ENCODE data around the gene KRT40. TPM values are rescaled to one million over a fixed set of nuclear protein-coding genes. Genes with fewer than 3 reads are reported as not detected.

Gene KRT40
- total and polyA plus RNA-seq, 2 of the 8 experiments (the other 6 are each of a cell fraction or from before 2014, with no cell fraction given) = not detected

GRCh38 chr17:40986920-40987319 is 2.8 kb upstream of the KRT40 start:
- no peak overlapping the region for H3K9ac ChIP-seq (replicated peaks in 1 of 4; ENCODE audit: extremely low read depth in 1 of 4, low read depth in 3 of 4, low read length in 3 of 4)
- no peak overlapping the region for H3K18ac ChIP-seq (ENCODE audit: extremely low read depth, low read length)
- no peaks in the 10 kb centered on the region for H3K36me3 ChIP-seq (ENCODE audit: control insufficient read depth in 2 of 4, insufficient read depth in 4 of 4, low read length in 3 of 4)
- no peak overlapping the region for H3K23ac ChIP-seq (ENCODE audit: insufficient read length)
- WGBS, 2 experiments (ENCODE audit: extremely low coverage in 1 of 2, insufficient coverage in 1 of 2, insufficient read length in 1 of 2, insufficient replicate concordance in 2 of 2, low coverage in 1 of 2, low lambda C conversion rate in 2 of 2, missing lambda C conversion rate in 1 of 2) = 89% methylated on average over 8 of the region's 8 CpGs; no CpG with 5 or more reads in 1 of the 2 experiments
- ChIA-PET POLR2A (ENCODE audit: partially characterized antibody) (interaction anchor here (0.9 kb wide), 1 partner anchor 11 kb away, joined by 4 read pairs; no protein-coding TSS in a partner anchor), CTCF (ENCODE audit: partially characterized antibody) (interaction anchor here (2.7 kb wide), 1 partner anchor 24 kb away, joined by 5 read pairs; no protein-coding TSS in a partner anchor)
- H2BK15ac ChIP-seq (ENCODE audit: low read length) = no peak overlapping the region
- H2BK5ac ChIP-seq (ENCODE audit: low read depth, low read length) = no peak overlapping the region
- H2BK20ac ChIP-seq (ENCODE audit: low read length) = no peak overlapping the region
- H4K8ac ChIP-seq (ENCODE audit: extremely low read depth, insufficient read depth, low read length) = no peak overlapping the region
- no peak overlapping the region for H4K91ac ChIP-seq (replicated peaks; ENCODE audit: insufficient read length, low read length)
- no peak overlapping the region for H3K56ac ChIP-seq (replicated peaks; ENCODE audit: insufficient read length, low read depth, low read length)
- no peak overlapping the region for H2AFZ ChIP-seq (ENCODE audit: low read length)
- no peak overlapping the region for H2BK12ac ChIP-seq (ENCODE audit: low read depth, low read length)
- no peak overlapping the region for H3K4ac ChIP-seq (replicated peaks; ENCODE audit: insufficient read length, low read depth, low read length)
- no peaks in the 10 kb centered on the region; a peak in 1 of 4 replicates for H3K9me3 ChIP-seq (ENCODE audit: insufficient read depth in 2 of 2, low read depth in 1 of 2, low read length in 1 of 2)
- DNase-seq (ENCODE audit: low read depth in 1 of 2, low spot score in 2 of 2) (no peak), FAIRE-seq (no peak)
- no peak overlapping the region for H3K27ac ChIP-seq (ENCODE audit: low read depth, low read length)
- H4K5ac ChIP-seq (ENCODE audit: insufficient read length, low read depth, low read length) = no peak overlapping the region
- H4K20me1 ChIP-seq (replicated peaks in 1 of 2; ENCODE audit: control insufficient read depth in 1 of 2, insufficient read depth in 2 of 2, low read length in 2 of 2) = no peaks in the 10 kb centered on the region
- peaks cover 0 to 1% (median 0%) of the 10 kb centered on the region in 4 experiments; a peak in 1 of 7 replicates for H3K27me3 ChIP-seq (replicated peaks in 1 of 4; ENCODE audit: control insufficient read depth in 3 of 4, extremely low read depth in 1 of 4, insufficient read depth in 3 of 4, low read length in 3 of 4)
- H3K79me2 ChIP-seq (ENCODE audit: control insufficient read depth in 1 of 2, insufficient read depth in 2 of 2, low read length in 2 of 2) = no peaks in the 10 kb centered on the region
- H3K23me2 ChIP-seq (ENCODE audit: low read depth, low read length) = no peaks in the 10 kb centered on the region
- no peak overlapping the region for H2AK5ac ChIP-seq (ENCODE audit: low read depth, low read length)
- H3K4me1 ChIP-seq (replicated peaks in 1 of 4; ENCODE audit: control insufficient read depth in 3 of 4, insufficient read depth in 4 of 4, low read length in 3 of 4) = no peaks in the 10 kb centered on the region
- H3K79me1 ChIP-seq (ENCODE audit: low read depth, low read length) = no peaks in the 10 kb centered on the region
- H3K4me2 ChIP-seq (ENCODE audit: insufficient read depth in 1 of 2, low read depth in 2 of 2, low read length in 2 of 2) = no peak overlapping the region
- no peak overlapping the region for H3K4me3 ChIP-seq (ENCODE audit: extremely low read depth in 1 of 4, insufficient read depth in 2 of 4, low read depth in 3 of 4, low read length in 4 of 4)
- H2BK120ac ChIP-seq (replicated peaks; ENCODE audit: low read depth, low read length) = no peak overlapping the region
- no peak overlapping the region for H3K14ac ChIP-seq (ENCODE audit: insufficient read length)
- TF ChIP-seq YY1 (IDR thresholded peaks at IDR 0.05; ENCODE audit: low read depth, low read length) = no peak
- no peak for TF ChIP-seq FOSL1 (IDR thresholded peaks at IDR 0.05; ENCODE audit: insufficient read depth, low read depth, low read length)
- no peak for TF ChIP-seq HDAC2 (IDR thresholded peaks at IDR 0.05; ENCODE audit: borderline replicate concordance in 1 of 2, low read depth in 2 of 2, low read length in 2 of 2)
- no peak for TF ChIP-seq BRCA1 (IDR thresholded peaks at IDR 0.05; ENCODE audit: low read depth, low read length)
- no peak for TF ChIP-seq BACH1 (IDR thresholded peaks at IDR 0.05; ENCODE audit: low read length)
- no peak for TF ChIP-seq CREB1 (IDR thresholded peaks at IDR 0.05)
- no peak for TF ChIP-seq SP1 (IDR thresholded peaks at IDR 0.05; ENCODE audit: low read depth, low read length)
- TF ChIP-seq, protein P1, sequence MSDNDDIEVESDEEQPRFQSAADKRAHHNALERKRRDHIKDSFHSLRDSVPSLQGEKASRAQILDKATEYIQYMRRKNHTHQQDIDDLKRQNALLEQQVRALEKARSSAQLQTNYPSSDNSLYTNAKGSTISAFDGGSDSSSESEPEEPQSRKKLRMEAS (IDR thresholded peaks at IDR 0.05) = no peak
- TF ChIP-seq CHD2 (IDR thresholded peaks at IDR 0.05; ENCODE audit: low read length) = no peak
- no peak for TF ChIP-seq EZH2 (IDR thresholded peaks at IDR 0.05; ENCODE audit: low read depth, low read length, severe bottlenecking)
- TF ChIP-seq, protein P2, sequence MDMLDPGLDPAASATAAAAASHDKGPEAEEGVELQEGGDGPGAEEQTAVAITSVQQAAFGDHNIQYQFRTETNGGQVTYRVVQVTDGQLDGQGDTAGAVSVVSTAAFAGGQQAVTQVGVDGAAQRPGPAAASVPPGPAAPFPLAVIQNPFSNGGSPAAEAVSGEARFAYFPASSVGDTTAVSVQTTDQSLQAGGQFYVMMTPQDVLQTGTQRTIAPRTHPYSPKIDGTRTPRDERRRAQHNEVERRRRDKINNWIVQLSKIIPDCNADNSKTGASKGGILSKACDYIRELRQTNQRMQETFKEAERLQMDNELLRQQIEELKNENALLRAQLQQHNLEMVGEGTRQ (IDR thresholded peaks at IDR 0.05; ENCODE audit: low read length) = no peak
- TF ChIP-seq EGR1 (IDR thresholded peaks at IDR 0.05; ENCODE audit: borderline replicate concordance, low read depth, low read length) = no peak
- TF ChIP-seq MAFK (IDR thresholded peaks at IDR 0.05; ENCODE audit: low read depth, low read length) = no peak
- no peak for TF ChIP-seq TAF1 (IDR thresholded peaks at IDR 0.05; ENCODE audit: low read depth, low read length)

Data from H1 (cell line).